ENCODE measurements around the gene DNAH8.

DNA sequence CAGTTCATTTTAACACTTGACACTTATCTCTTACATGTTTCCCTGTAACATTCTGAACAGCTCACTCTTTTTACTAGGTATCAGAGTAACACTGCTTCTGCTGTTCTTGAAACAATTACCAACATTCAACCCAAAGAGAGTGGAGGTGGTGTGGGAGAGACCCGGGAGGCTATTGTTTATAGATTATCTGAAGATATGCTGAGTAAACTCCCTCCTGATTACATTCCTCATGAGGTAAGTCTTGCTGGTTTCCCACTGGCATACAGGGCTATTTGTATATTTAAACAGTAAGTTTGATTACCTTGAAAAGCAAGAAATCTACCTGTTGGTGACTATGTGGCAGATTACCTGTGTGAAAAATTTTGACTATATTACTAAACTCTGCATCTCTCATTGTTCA lies 293.6 kb downstream of the DNAH8 start:
- TF ChIP-seq POLR2A (IDR thresholded peaks at IDR 0.05; ENCODE audit: low read depth) (no peak), POLR2AphosphoS5 (IDR thresholded peaks at IDR 0.05) (no peak)
- TF ChIP-seq, protein P1, sequence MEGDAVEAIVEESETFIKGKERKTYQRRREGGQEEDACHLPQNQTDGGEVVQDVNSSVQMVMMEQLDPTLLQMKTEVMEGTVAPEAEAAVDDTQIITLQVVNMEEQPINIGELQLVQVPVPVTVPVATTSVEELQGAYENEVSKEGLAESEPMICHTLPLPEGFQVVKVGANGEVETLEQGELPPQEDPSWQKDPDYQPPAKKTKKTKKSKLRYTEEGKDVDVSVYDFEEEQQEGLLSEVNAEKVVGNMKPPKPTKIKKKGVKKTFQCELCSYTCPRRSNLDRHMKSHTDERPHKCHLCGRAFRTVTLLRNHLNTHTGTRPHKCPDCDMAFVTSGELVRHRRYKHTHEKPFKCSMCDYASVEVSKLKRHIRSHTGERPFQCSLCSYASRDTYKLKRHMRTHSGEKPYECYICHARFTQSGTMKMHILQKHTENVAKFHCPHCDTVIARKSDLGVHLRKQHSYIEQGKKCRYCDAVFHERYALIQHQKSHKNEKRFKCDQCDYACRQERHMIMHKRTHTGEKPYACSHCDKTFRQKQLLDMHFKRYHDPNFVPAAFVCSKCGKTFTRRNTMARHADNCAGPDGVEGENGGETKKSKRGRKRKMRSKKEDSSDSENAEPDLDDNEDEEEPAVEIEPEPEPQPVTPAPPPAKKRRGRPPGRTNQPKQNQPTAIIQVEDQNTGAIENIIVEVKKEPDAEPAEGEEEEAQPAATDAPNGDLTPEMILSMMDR (IDR thresholded peaks at IDR 0.05) = no peak

Measured in esophagus muscularis mucosa (tissue), 3 donors.